Measurements from ENCODE around the gene NEK4.
"Not testable (repeated sequence)": the region's sequence is repeated elsewhere in the genome, so short reads cannot be mapped to it uniquely, and the experiment has no call there.

Gene NEK4

GRCh38 chr3:52730681-52731080 is 40.1 kb downstream of the NEK4 start:
- no peak for DNase-seq

DNA sequence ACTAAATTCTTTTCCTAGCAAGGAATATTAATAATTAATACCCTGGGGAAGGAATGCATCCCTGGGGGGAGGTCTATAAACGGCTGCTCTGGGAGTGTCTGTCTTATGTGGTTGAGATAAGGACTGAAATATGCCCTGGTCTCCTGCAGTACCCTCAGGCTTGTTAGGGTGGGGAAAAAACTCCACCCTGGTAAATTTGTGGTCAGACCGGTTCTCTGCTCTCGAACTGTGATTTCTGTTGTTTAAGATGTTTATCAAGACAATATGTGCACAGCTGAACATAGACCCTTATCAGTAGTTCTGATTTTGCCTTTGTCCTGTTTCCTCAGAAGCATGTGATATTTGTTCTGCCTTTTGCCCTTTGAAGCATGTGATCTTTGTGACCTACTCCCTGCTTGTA is 42.0 kb downstream of the NEK4 start:
- DNase-seq, result not testable (repeated sequence)

DNA sequence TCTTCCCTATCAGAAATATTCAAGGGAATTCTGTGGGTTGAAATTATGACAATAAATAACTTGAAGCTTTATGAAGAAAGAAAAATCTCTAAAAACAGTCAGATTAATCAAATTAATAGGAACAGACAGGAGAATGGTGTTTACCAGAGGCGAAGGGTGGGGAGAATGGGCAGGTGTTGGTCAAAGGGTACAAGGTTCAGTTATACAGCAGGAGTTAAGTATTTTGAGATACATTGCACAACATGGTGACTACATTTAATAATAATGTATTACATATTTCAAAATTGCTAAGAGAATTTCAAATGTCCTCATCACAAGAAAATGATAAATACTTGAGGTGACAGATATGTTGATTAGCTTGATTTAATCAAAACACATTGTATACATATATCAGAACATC is 46.2 kb downstream of the NEK4 start:
- no peak for DNase-seq

GRCh38 chr3:52723935-52724334 is 46.8 kb downstream of the NEK4 start:
- no peak for DNase-seq

GRCh38 chr3:52722491-52722890 is 48.2 kb downstream of the NEK4 start:
- no peak for DNase-seq

- DNase-seq, result no peak
Observed at GRCh38 chr3:52721730-52722008, 49.1 kb downstream of the NEK4 start.

GRCh38 chr3:52721002-52721729 is 49.6 kb downstream of the NEK4 start:
- DNase-seq, result peak; percentile 79

GRCh38 chr3:52719618-52720017 is 51.1 kb downstream of the NEK4 start:
- no peak for DNase-seq

- DNase-seq, result no peak
Observed at GRCh38 chr3:52715714-52716305, 54.9 kb downstream of the NEK4 start.

GRCh38 chr3:52714335-52715302 is 56.1 kb downstream of the NEK4 start:
- DNase-seq, result no peak

DNA sequence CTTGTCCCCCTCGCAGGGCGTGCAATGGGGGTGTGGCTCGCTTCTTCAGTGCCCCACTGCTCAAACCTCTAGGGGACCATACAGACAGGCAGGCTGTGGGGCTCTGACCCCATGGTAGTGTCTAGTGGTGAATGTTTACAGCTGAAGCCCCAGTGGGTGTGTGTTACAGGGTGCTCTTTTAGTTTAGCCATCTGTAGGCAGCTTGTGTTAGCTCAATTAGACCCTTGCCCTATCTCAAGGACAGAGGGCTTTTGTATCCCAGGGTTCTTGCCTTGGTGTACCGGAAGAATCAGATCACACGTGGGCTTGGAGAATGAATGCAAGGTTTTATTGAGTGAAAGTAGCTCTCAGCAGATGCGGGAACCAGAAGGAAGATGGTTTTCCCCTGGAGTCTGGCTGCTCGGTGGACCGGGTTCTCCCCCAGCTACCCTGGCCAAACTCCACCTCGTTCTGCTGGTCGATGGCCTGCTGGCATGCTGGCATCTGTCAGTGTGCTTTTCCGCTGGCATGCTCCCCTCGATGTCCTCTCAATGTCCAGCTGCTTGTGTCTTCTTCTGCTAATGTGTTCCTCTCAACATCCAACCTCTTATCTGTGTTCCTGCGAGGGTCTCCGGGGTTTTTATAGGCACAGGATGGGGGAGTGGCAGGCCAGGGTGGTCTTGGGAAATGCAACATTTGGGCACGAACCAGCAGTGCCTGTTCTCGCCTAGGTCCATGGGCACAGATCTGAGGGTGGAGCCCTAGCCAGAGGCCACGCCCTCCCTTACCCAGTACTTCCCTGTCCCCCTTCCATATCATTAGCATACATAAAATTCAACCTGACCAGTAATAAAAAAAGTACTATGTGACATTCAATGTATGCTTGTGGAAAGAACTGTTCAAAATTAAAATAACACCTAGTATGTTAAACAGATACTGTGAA is 58.2 kb downstream of the NEK4 start:
- no peak for DNase-seq

GRCh38 chr3:52710512-52710911 is 60.2 kb downstream of the NEK4 start:
- DNase-seq, result no peak

- DNase-seq, result no peak
Observed at GRCh38 chr3:52707585-52707984, 63.2 kb downstream of the NEK4 start.

DNA sequence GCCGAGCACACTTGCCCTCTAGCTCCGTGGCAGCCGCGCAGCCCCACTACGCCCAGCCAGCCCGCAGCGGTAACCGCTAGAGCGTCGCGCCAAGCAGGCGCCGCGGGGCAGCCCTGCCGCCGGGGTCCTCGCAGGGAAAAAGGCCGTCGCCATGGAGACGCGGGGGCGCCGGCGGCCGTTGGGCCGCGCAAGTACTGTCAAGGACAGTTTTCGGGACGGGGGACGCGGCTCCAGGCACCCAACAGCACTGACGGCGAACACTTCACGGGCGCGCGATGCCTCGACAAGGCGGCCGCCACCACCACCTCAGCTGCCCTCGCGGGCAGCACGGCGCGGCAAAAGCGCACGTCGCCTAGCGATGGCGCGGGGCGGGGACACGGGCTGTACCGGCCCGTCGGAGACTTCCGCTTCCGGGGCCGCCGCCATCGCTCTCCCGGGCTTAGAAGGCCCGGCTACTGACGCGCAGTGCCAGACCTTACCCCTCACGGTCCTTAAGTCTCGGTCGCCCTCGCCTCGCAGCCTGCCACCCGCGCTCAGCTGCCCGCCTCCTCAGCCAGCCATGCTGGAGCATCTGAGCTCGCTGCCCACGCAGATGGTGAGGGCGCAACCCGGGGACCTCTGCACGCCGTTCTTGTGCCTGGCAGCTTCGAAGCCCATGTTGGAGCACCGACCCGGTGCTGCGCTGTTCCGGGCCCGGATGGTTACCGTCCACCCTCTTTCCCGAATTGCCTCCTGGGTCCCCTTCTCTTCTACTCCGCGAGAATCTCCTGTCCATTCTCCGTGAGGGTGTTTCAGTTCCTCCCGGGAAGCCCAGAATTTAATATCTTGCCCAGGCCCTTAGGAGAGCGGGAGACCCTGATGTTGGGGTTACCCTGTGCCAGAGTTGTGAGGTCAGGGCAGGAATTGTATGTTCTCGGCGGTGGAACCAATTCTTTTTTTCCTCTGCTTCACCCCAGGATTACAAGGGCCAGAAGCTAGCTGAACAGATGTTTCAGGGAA is 64.8 kb downstream of the NEK4 start, which contains the start of the genes GLT8D1 and SPCS1:
Gene GLT8D1 (minus strand): TSS at position 104 of the 999 bp plus-strand sequence. CDS start 5,331 bp downstream, outside the sequence.
Gene SPCS1 (plus strand): TSS at position 419 of the 999 bp plus-strand sequence. CDS start 141 bp downstream, at position 560.
- DNase-seq, result peak; percentile 95

GRCh38 chr3:52705438-52705687 is 65.4 kb downstream of the NEK4 start:
- DNase-seq, result no peak

- DNase-seq, result peak; percentile 46
Observed at GRCh38 chr3:52704611-52705437, 65.9 kb downstream of the NEK4 start.

DNA sequence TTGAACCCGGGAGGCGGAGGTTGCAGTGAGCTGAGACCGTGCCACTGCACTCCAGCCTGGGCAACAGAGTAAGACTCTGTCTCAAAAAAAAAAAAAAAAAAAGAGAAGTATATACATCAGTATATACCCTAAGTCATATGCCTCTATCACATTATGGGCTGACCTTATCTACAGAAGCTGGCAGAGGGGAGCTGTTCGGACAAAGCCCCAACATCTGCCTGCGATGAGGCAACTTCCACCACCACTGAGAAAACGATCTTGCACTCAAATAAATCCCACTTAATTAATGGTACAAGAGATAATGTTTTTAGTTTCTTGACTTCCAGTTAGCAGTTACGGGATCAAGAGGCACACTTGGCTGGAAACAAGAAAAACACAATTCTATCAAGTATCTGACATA is 67.4 kb downstream of the NEK4 start:
- peak; percentile 82 for DNase-seq

GRCh38 chr3:52697632-52697965 is 73.1 kb downstream of the NEK4 start:
- DNase-seq, result no peak

- DNase-seq, result no peak
Observed at GRCh38 chr3:52696830-52697631, 73.7 kb downstream of the NEK4 start.
